ENCODE measurements around the gene BZW1. TPM values are rescaled to one million over a fixed set of nuclear protein-coding genes. Genes with fewer than 3 reads are reported as not detected.

Gene BZW1
- total RNA-seq, 1 donor from 2014 or later = 282 TPM

DNA sequence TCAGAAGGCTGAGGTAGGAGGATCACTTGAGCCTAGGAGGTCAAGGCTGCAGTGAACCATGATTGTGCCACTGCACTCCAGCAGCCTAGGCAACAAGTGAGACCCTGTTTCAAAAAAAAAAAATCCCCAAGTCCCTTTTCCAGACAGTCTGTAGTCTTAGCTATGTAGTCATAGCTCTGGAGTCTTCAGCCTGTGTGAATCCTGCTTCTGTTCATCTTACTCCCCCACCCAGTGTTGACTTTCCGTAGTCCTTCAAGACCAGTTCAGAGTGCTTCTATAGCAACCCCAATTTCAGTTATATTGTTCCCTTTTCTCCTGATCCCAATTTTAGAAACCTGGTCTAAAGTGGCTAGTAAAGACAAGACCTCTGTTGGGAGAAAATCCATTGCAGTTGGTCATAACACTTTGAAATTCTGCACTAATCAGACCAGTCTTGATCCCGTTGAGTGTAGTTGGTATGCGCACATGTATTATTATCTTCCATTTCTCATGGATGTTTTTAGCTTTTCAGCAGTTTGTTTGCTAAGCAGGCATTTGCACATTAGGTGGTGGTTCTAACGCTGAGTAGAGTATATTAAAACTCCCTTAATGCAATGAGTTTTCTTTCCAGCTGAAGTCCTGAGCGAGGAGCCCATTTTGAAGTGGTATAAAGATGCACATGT, 9.0 kb downstream of the BZW1 start:
- DNase-seq (ENCODE audit: low spot score) (no peak), ATAC-seq (no peak)
- intact Hi-C loops (cut with DNase I) = no loop called here

DNA sequence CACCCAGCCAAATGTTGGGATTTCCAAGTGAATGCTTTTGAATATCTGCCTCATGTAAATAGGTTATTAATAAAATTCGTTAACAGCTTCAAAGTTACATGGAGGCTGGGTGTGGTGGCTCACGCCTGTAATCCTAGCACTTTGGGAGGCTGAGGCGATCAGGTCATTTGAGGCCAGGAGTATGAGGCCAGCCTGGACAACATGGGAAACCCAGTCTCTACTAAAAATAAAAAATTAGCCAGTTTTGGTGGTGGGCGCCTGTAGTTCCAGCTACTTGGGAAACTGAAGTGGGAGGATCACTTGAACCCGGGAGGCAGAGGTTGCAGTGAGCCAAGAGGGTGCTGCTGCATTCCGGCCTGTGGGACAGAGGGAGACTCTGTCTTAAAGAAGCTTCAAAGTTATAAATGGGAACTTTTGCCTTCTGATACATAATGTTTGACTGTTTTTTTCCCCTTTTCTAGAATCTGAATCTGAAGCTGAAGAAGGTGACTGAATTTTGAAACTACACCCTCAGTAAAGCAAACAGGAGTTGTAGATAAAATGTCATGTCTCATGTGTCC, 10.1 kb downstream of the BZW1 start:
- no peak for DNase-seq (ENCODE audit: low spot score)
- no peak for ATAC-seq
- intact Hi-C loops (cut with DNase I) = no loop called here

DNA sequence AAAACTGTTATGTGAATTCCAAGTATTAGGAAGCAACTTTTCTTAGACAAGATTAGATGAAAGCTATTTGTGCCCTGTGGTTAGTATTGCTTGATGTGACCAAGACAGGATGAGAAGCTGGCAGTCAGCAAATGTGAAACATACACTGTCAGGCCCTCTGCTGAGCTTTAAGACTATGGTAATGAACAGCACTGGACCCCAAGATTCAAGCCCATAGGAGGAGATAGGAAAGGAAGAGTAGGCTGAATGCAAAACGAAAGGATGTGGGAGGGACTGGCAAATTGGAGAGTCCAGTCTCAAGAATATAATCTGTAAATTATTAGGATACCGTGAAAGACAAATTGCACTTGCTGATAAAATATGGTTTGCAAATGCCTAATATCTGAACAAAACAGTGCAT, 16.4 kb downstream of the BZW1 start:
- DNase-seq (ENCODE audit: low spot score) = no peak
- intact Hi-C loops (cut with DNase I) = no loop called here
- no peak for ATAC-seq

DNA sequence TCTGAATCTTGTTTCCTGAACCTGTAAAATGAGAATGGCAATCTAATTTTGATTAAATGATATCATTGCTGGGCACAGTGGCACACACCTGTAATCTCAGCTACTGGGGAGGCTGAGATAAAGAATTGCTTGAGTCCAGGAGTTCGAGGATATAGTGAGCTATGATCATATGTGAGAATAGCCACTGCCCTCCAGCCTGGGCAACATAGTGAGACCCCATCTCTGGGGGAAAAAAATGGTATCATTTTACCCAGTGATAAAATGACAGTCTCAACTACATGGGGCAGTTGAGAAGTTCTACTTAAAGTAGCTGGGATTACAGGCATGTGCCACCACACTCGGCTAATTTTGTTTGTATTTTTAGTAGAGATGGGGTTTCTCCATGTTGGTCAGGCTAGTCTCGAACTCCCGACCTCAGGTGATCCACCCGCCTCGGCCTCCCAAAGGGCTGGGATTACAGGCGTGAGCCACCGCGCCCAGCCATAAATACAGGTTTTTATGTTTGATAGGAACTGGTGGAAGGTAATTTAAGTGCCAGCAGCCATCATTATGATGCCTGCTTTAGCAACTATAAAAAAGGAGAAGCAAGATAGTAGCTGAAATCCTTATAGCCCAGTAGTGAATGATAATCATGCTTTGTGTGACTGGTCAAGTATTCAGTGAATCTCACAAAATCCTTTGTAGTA, 17.0 kb downstream of the BZW1 start:
- ATAC-seq = no peak
- intact Hi-C loops (cut with DNase I) = no loop called here
- DNase-seq (ENCODE audit: low spot score) = no peak

DNA sequence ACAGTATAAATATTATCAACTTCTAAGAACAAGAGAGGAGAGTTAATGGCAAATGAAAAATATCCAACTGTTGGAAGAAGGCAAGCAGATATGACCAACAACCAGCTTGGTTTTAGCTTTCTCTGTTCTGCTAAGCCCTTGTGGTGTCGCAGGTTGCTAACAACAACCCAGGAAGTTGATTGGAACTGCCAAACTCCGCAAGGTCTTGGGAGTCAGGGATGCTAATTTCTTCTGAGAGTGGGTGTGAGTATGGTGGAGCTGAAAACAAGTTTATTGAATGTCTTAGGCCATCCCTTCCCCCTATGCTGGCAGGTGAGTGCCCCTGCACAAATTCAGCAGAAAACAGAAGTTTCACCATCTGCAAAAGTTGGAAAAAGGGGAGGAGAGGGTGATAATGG, 17.5 kb downstream of the BZW1 start:
- intact Hi-C loops (cut with DNase I) = no loop called here
- no peak for ATAC-seq
- DNase-seq (ENCODE audit: low spot score) = no peak

DNA sequence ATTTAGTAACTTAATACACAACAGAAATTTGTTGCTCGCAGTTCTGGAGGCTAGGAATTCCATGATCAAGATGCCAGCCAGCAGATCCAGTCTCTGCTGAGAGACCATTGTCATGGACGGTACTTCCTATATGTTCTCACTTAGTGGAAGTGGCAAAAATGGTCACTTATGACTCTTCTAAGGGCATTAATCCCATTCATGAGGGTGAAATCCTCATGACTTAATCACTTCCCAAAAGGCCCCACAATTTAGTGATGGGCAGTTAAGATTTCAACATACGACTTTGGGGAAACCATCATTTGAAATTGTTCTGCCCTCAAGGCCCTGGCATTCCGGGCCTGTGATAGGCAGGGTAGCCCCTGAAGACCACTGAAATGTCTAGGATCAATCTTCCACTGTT, 23.0 kb downstream of the BZW1 start:
- ATAC-seq = no peak
- intact Hi-C loops (cut with DNase I) = no loop called here

GRCh38 chr2:200839513-200839912, 27.8 kb downstream of the BZW1 start:
- intact Hi-C loops (cut with DNase I) = no loop called here
- no peak for ATAC-seq
- DNase-seq (ENCODE audit: low spot score) = no peak

More for the DNA sequence above, 23.0 kb downstream of the BZW1 start:
- DNase-seq (ENCODE audit: low spot score) = no peak

- ATAC-seq (peak; percentile 15), DNase-seq (ENCODE audit: low spot score) (no peak)
- intact Hi-C loops (cut with DNase I) = no loop called here
Measured at GRCh38 chr2:200843993-200844948, 32.6 kb downstream of the BZW1 start.

GRCh38 chr2:200845194-200845593, 33.5 kb downstream of the BZW1 start:
- DNase-seq (ENCODE audit: low spot score) (no peak), ATAC-seq (peak; percentile 12)
- intact Hi-C loops (cut with DNase I) = no loop called here

DNA sequence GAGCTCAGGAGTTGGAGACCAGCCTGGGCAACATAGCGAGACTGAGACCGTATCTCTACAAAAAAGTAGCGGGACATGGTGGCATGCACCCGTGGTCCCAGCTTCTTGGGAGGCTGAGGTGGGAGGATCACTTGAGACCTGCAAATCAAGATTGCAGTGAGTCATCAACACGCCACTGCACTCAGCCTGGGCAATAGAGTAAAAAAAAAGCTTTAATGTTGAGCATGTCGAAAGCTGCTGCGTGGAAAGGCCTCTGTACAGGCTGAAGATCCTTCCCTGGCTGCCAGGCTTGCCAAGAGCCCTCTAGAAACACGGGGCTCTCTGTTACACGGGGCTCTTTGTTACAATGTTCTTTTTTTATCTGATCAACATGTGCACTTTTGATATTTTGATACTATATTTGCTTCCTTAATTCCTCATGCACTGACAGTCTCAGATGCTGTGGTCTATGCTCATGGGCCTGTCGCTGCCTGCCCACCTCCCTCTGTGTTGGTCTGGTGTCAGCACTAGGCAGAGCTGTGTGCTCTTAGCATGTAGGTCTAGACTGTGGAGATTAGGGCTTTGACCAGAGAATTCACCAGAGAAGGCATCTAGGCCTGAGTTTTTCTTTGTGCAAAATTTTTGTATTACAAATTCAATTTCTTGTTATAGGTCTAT, 34.1 kb downstream of the BZW1 start:
- DNase-seq (ENCODE audit: low spot score) (no peak), ATAC-seq (no peak)
- intact Hi-C loops (cut with DNase I) = no loop called here

DNA sequence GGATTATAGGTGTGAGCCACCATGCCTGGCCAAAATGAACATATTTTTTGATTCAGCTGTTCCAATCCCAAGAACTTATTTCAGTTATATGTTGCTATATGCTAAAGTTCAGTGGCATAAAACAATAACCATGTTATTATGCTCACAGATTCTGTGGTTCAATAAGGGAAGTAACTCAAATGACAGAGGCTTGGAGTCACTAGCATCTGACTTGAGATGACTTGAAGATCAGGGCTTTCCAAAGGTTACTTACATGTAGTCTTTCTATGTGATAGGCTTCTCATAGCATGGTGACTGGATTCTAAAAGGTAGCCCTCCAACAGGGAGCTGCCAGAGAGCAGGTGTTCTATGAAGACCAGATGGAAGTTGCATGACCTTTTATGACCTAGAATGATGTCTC, 35.6 kb downstream of the BZW1 start:
- intact Hi-C loops (cut with DNase I) = no loop called here
- ATAC-seq = no peak
- DNase-seq (ENCODE audit: low spot score) = no peak

DNA sequence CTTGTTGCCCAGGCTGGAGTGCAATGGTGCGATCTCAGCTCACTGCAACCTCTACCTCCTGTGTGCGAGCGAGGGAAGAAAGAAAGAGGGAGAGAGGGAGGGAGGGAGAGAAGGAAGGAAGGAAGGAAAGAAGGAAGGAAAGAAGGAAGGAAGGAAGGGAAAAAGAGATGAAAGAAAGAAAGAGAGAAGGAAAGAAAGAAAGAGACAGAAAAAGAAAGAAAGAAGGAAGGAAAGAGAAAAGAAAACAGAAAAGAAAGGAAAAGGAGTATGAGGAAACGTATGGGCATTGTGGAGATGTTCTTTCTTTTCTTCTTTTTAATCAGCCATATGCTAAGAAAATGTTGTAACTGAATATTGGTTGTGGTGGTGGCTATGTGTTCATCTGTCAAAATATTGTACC, 36.2 kb downstream of the BZW1 start:
- DNase-seq (ENCODE audit: low spot score) (no peak), ATAC-seq (no peak)
- intact Hi-C loops (cut with DNase I) = no loop called here

- DNase-seq (ENCODE audit: low spot score) (no peak), ATAC-seq (no peak)
- intact Hi-C loops (cut with DNase I) = no loop called here
Measured at GRCh38 chr2:200850512-200851256, 39.0 kb downstream of the BZW1 start.

GRCh38 chr2:200851398-200852248, 39.9 kb downstream of the BZW1 start:
- ATAC-seq (peak; percentile 11), DNase-seq (ENCODE audit: low spot score) (no peak)
- intact Hi-C loops (cut with DNase I) = no loop called here

GRCh38 chr2:200852605-200853004, 40.9 kb downstream of the BZW1 start:
- intact Hi-C loops (cut with DNase I) = no loop called here
- no peak for ATAC-seq
- DNase-seq (ENCODE audit: low spot score) = no peak

DNA sequence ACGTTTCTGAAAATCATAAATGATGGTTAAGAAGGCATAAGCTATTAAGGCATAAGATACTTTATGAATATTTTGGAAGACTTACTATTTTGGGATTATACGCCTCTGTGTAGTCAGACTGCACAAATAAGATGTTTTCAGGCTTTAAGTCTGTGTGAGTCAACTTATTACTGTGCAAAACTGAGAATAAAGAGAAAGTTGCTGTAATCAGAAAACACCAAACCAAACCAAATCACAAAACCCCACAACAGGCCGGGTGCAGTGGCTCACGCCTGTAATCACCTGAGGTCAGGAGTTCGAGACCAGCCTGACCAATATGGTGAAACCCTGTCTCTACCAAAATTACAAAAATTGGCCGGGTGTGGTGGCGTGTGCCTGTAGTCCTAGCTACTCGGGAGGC, 45.1 kb downstream of the BZW1 start:
- intact Hi-C loops (cut with DNase I) = no loop called here

DNA sequence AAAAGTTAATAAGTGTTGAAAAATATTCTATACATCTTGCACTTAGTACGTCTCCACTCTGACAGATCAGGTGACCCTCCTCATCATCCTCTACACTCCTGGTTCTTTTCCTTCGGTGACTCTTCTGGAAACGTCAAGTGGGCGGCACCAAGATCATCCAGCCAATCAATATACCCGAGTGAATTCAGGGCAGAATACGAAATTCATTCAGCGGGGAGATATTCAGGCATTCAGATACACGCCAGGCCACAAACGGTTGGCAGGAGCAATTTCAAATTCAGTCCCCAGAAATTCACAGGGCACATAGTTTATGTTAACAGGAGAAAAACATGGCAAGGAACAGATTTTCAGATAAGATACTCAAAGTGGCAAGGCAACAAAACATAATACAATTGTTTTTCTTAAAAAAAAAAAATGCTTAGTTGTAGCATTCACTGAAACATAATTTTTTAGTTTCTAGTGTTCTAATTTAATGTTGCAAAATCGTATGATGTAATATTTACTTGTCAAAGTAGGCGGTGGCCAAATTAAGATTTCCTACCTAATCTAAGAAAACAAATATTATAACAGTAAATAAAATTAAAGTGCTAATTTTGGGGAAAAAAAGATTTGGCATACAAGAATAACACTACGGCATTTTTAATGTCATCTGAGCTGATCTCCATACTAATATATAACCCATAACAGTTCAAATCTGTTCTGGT, 48.5 kb downstream of the BZW1 start:
- peak; percentile 5 for ATAC-seq
- DNase-seq (ENCODE audit: low spot score) = no peak
- intact Hi-C loops (cut with DNase I) = no loop called here

More for the DNA sequence above, 45.1 kb downstream of the BZW1 start:
- DNase-seq (ENCODE audit: low spot score) = no peak
- ATAC-seq = no peak

All from sciatic nerve (tissue), 2 donors.